Right atrium auricular region (tissue), 2 donors: Measurements from ENCODE around the gene PTN. TPM values are rescaled to one million over a fixed set of nuclear protein-coding genes. Genes with fewer than 3 reads are reported as not detected.

Experiments
- DNase-seq: peaks from one replicate; pipeline ENCODE4 v3.0.0-alpha.2; 2019; ENCODE audit warnings: low spot score
- H3K27ac ChIP-seq, 2 donors: fragments of 200-600 bp; sonication (generic); 1 replicate in 1 of 2; 2 replicates in 1 of 2; pipeline ENCODE4 v1.5.1; 2016 to 2019
- H3K27me3 ChIP-seq, 2 donors: fragments of 200-600 bp; sonication (generic); one replicate each; pipeline versions ENCODE4 v1.5.1 to v1.6.0; 2017 to 2019
- H3K36me3 ChIP-seq: fragments of 200-600 bp; sonication (generic); one replicate; pipeline ENCODE4 v1.5.1; 2016
- H3K4me1 ChIP-seq, 2 donors: fragments of 200-600 bp; sonication (generic); one replicate each; pipeline versions ENCODE4 v1.5.1 to v1.6.0; 2017 to 2019
- H3K4me3 ChIP-seq, 2 donors: fragments of 200-600 bp; sonication (generic); 1 replicate in 1 of 2; 2 replicates in 1 of 2; pipeline ENCODE4 v1.5.1; 2017 to 2019; ENCODE audit warnings: mild to moderate bottlenecking in 1 of 2, moderate library complexity in 1 of 2
- H3K9me3 ChIP-seq, 2 donors: fragments of 200-600 bp; sonication (generic); one replicate each; pipeline ENCODE4 v1.5.1; 2019
- total RNA-seq, 2 donors: library from RNA; depleted of rRNA; stranded (reverse); fragments of >200 nt; gene quantifications; one replicate each; pipeline ENCODE4 v1.1.0, GENCODE V29; 2016
- TF ChIP-seq, protein P1 (sequence below), 2 donors: fragments of 200-600 bp; sonication (generic); IDR thresholded peaks; one replicate each; pipeline ENCODE4 v1.5.1; 2019; ENCODE audit warnings: antibody characterized with exemption in 2 of 2

Gene PTN
- total RNA-seq, 2 donors from 2014 or later: 8.6 to 26.2 TPM

DNA sequence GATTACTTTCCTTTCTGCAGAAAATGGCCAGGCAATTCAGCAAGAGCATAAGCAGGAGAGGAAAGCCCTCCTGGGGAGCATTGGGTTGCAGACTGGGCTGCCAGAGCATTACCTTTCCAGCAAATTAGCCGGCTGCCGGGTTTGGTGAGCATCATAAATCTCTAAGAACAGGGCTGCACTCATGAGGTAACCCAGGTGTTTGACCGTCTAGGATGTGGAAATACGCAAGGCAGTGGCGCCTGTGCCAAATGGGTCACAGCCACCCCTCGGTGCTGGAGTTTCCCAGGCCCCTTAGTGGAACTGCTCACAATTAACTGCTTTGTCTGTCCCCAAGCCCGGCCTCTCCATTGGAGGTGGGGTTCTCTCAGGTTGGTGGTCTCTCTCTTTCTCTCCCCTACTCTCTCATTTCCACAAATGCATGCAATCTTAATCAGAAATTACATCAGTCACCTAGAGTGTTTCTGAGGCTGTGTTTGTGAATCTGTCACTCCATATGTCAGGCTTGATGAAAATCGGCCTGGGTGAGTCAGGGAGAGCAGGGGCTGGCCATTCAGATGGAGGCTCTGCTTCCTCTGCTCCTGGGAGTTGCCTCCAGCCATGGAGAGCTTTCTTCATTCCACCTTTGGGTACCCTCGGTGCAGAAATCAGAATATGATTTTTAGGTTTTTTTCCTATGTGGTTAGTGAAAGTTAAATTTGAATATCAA, 26.7 kb downstream of the PTN start:
- TF ChIP-seq, protein P1, sequence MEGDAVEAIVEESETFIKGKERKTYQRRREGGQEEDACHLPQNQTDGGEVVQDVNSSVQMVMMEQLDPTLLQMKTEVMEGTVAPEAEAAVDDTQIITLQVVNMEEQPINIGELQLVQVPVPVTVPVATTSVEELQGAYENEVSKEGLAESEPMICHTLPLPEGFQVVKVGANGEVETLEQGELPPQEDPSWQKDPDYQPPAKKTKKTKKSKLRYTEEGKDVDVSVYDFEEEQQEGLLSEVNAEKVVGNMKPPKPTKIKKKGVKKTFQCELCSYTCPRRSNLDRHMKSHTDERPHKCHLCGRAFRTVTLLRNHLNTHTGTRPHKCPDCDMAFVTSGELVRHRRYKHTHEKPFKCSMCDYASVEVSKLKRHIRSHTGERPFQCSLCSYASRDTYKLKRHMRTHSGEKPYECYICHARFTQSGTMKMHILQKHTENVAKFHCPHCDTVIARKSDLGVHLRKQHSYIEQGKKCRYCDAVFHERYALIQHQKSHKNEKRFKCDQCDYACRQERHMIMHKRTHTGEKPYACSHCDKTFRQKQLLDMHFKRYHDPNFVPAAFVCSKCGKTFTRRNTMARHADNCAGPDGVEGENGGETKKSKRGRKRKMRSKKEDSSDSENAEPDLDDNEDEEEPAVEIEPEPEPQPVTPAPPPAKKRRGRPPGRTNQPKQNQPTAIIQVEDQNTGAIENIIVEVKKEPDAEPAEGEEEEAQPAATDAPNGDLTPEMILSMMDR (IDR thresholded peaks at IDR 0.05): no peak
- Histone ChIP-seq H3K4me3 (no peak overlapping the region), H3K9me3 (no peaks in the 10 kb centered on the region), H3K4me1 (no peaks in the 10 kb centered on the region), H3K27ac (no peak overlapping the region), H3K36me3 (no peaks in the 10 kb centered on the region), H3K27me3 (no peaks in the 10 kb centered on the region)
- no peak for DNase-seq

DNA sequence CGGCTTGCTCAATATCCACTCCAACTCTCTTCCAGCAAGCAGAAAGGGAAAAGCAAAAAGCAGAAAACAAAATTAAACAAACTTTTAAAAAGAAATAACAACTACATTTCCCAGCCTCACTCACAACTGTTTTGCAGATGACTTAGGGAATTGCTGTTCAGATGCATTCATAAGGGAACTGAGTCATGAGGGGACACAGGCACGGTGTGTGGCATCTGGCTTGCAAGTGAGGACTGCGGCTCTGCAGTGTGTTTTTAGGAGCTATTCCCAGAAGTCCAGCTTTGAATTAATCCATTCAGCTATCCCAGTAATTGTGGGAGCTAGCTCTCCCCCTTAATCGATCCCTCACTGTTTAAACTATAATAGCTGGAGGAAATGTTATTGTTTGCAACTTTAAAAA, 30.3 kb downstream of the PTN start:
- Histone ChIP-seq H3K36me3 (no peaks in the 10 kb centered on the region), H3K4me1 (no peaks in the 10 kb centered on the region), H3K9me3 (no peaks in the 10 kb centered on the region), H3K4me3 (no peak overlapping the region), H3K27me3 (no peaks in the 10 kb centered on the region), H3K27ac (no peak overlapping the region)
- TF ChIP-seq, protein P1 (IDR thresholded peaks at IDR 0.05): no peak
- DNase-seq: no peak

DNA sequence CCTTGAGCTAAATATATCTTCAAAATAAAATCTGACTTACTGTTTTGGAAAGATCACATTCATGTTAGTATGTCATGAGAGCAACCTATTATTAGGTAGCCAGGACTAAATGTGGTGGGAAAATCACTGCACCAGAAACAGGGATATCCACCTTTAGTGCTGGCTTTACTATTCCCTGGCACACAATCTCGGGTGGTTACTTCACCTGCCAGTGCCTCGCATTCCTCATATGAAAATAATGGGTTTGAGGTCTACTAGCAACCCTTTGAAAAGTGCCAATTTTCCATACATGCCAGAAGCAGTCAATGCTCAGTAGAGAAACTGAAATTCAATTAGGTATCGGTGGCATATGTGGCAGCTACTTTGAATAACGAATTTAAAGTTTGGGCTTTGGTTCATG, 36.8 kb downstream of the PTN start:
- TF ChIP-seq, protein P1 (IDR thresholded peaks at IDR 0.05): no peak
- Histone ChIP-seq H3K27ac (no peak overlapping the region), H3K9me3 (no peaks in the 10 kb centered on the region), H3K36me3 (no peaks in the 10 kb centered on the region), H3K4me3 (no peak overlapping the region), H3K27me3 (no peaks in the 10 kb centered on the region), H3K4me1 (no peaks in the 10 kb centered on the region)
- DNase-seq: no peak

GRCh38 chr7:137305901-137306621, 37.5 kb downstream of the PTN start:
- no peak overlapping the region for H3K4me3 ChIP-seq
- no peaks in the 10 kb centered on the region for H3K4me1 ChIP-seq
- no peaks in the 10 kb centered on the region for H3K27me3 ChIP-seq
- TF ChIP-seq, protein P1 (IDR thresholded peaks at IDR 0.05): no peak
- DNase-seq: no peak
- H3K36me3 ChIP-seq: no peaks in the 10 kb centered on the region
- H3K27ac ChIP-seq: no peak overlapping the region
- no peaks in the 10 kb centered on the region for H3K9me3 ChIP-seq

GRCh38 chr7:137304624-137305235, 38.8 kb downstream of the PTN start:
- Histone ChIP-seq H3K36me3 (no peaks in the 10 kb centered on the region), H3K4me3 (no peak overlapping the region), H3K9me3 (no peaks in the 10 kb centered on the region), H3K4me1 (no peaks in the 10 kb centered on the region), H3K27me3 (no peaks in the 10 kb centered on the region), H3K27ac (no peak overlapping the region)
- TF ChIP-seq, protein P1 (IDR thresholded peaks at IDR 0.05): no peak
- DNase-seq: no peak
